ENCODE data around the gene MAP3K8.

GRCh38 chr10:30488316-30488715 lies 54.3 kb downstream of the MAP3K8 start:
- TF ChIP-seq CTCF (IDR thresholded peaks at IDR 0.05; ENCODE audit: control extremely low read depth in 1 of 3, insufficient read depth in 1 of 3, low read depth in 1 of 3, low read length in 3 of 3), result no peak
- no peak for TF ChIP-seq EP300 (IDR thresholded peaks at IDR 0.05; ENCODE audit: borderline replicate concordance in 1 of 2, low read depth in 2 of 2, low read length in 2 of 2)
- TF ChIP-seq ZNF274 (IDR thresholded peaks at IDR 0.05; ENCODE audit: borderline replicate concordance, extremely low read depth, low read length), result no peak
- TF ChIP-seq CREB1 (IDR thresholded peaks at IDR 0.05), result no peak
- no peak for TF ChIP-seq EGR1 (IDR thresholded peaks at IDR 0.05; ENCODE audit: borderline replicate concordance, low read depth, low read length)

All from H1 (cell line).